Loucy (cell line): ENCODE results near the gene LPP.

Experiments used
- H2AFZ ChIP-seq: fragments of 200-600 bp; sonication (generic); 2 replicates; pipeline ENCODE4 v1.6.0; 2016; ENCODE audit warnings: antibody characterized with exemption, mild to moderate bottlenecking, low read length, moderate library complexity
- H3F3A ChIP-seq: fragments of 200-600 bp; 2 replicates; pipeline ENCODE4 v1.6.0; 2016; ENCODE audit warnings: antibody characterized with exemption, low read depth, mild to moderate bottlenecking
- H3K27me3 ChIP-seq: fragments of 200-600 bp; sonication (generic); 2 replicates; pipeline ENCODE4 v1.6.1; 2014; ENCODE audit warnings: low read length, mild to moderate bottlenecking; ENCODE audit not compliant: insufficient read depth, poor library complexity, severe bottlenecking
- H3K36me3 ChIP-seq: fragments of 200-600 bp; sonication (generic); 2 replicates; pipeline ENCODE4 v1.6.1; 2016; ENCODE audit warnings: low read length; ENCODE audit not compliant: insufficient read depth
- H3K4me1 ChIP-seq: fragments of 200-600 bp; sonication (generic); 2 replicates; pipeline ENCODE4 v1.5.1; 2014; ENCODE audit warnings: low read length, mild to moderate bottlenecking; ENCODE audit not compliant: insufficient read depth, poor library complexity, severe bottlenecking
- H3K4me2 ChIP-seq: fragments of 200-600 bp; sonication (generic); 2 replicates; pipeline ENCODE4 v1.6.0; 2014; ENCODE audit warnings: antibody characterized with exemption, low read length, low read depth, mild to moderate bottlenecking; ENCODE audit not compliant: poor library complexity, severe bottlenecking
- H3K4me3 ChIP-seq: fragments of 200-600 bp; sonication (generic); 2 replicates; pipeline ENCODE4 v1.5.1; 2014; ENCODE audit warnings: low read length, mild to moderate bottlenecking, mixed read lengths; ENCODE audit not compliant: poor library complexity, severe bottlenecking
- H3K79me2 ChIP-seq: fragments of 200-600 bp; sonication (generic); 2 replicates; pipeline ENCODE4 v1.6.1; 2014; ENCODE audit warnings: low read length; ENCODE audit not compliant: insufficient read depth
- H3K9ac ChIP-seq: fragments of 200-600 bp; sonication (generic); 2 replicates; pipeline ENCODE4 v1.6.0; 2014; ENCODE audit warnings: mild to moderate bottlenecking, low read depth, low read length, moderate library complexity; ENCODE audit not compliant: poor library complexity, severe bottlenecking
- H3K9me2 ChIP-seq: fragments of 200-600 bp; sonication (generic); replicated peaks from 2 replicates; pipeline ENCODE4 v1.6.1; 2016; ENCODE audit warnings: low read depth, low read length, mixed read lengths
- H3K9me3 ChIP-seq: fragments of 200-600 bp; sonication (generic); 2 replicates; pipeline ENCODE4 v1.6.1; 2014; ENCODE audit warnings: mild to moderate bottlenecking, antibody characterized with exemption, low read length, low read depth; ENCODE audit not compliant: insufficient read depth
- H4K20me1 ChIP-seq: fragments of 200-600 bp; sonication (generic); 2 replicates; pipeline ENCODE4 v1.6.0; 2014; ENCODE audit warnings: antibody characterized with exemption, low read length, mild to moderate bottlenecking; ENCODE audit not compliant: insufficient read depth, poor library complexity, severe bottlenecking
- CTCF ChIP-seq: fragments of 200-600 bp; sonication (generic); conservative IDR thresholded peaks from 2 replicates; pipeline ENCODE4 v1.5.1; 2014; ENCODE audit warnings: mild to moderate bottlenecking, antibody characterized with exemption, low read length
- EZH2phosphoT487 ChIP-seq: fragments of 200-600 bp; IDR thresholded peaks from 2 replicates; pipeline ENCODE4 v1.6.1; 2018; ENCODE audit warnings: antibody characterized with exemption, mild to moderate bottlenecking, moderate library complexity, borderline replicate concordance

Gene LPP

GRCh38 chr3:188589771-188590170 lies 435.8 kb downstream of the LPP start:
- Histone ChIP-seq H3K79me2 (no peaks in the 10 kb centered on the region), H4K20me1 (no peaks in the 10 kb centered on the region), H3K9me2 (no peaks in the 10 kb centered on the region), H3F3A (no peaks in the 10 kb centered on the region), H2AFZ (no peak overlapping the region), H3K36me3 (no peaks in the 10 kb centered on the region), H3K4me1 (peaks cover 6% of the 10 kb centered on the region), H3K9ac (no peak overlapping the region), H3K4me3 (no peak overlapping the region), H3K9me3 (no peaks in the 10 kb centered on the region), H3K4me2 (no peak overlapping the region), H3K27me3 (no peaks in the 10 kb centered on the region)
- TF ChIP-seq CTCF (no peak), EZH2phosphoT487 (no peak)

GRCh38 chr3:188590557-188590956 lies 436.6 kb downstream of the LPP start:
- Histone ChIP-seq H3K36me3 (no peaks in the 10 kb centered on the region), H3K4me3 (no peak overlapping the region), H3K9me2 (no peaks in the 10 kb centered on the region), H3K79me2 (no peaks in the 10 kb centered on the region), H3K9ac (no peak overlapping the region), H3K9me3 (no peaks in the 10 kb centered on the region), H2AFZ (no peak overlapping the region), H3K27me3 (no peaks in the 10 kb centered on the region), H3F3A (no peaks in the 10 kb centered on the region), H3K4me2 (no peak overlapping the region), H4K20me1 (no peaks in the 10 kb centered on the region), H3K4me1 (peaks cover 6% of the 10 kb centered on the region)
- TF ChIP-seq CTCF (no peak), EZH2phosphoT487 (no peak)

GRCh38 chr3:188594139-188594538 lies 440.2 kb downstream of the LPP start:
- no peaks in the 10 kb centered on the region for H3K27me3 ChIP-seq
- no peak overlapping the region for H3K4me3 ChIP-seq
- H3F3A ChIP-seq, result no peaks in the 10 kb centered on the region
- no peaks in the 10 kb centered on the region for H3K9me3 ChIP-seq
- no peak overlapping the region for H2AFZ ChIP-seq
- H3K9me2 ChIP-seq, result no peaks in the 10 kb centered on the region
- no peaks in the 10 kb centered on the region for H4K20me1 ChIP-seq
- H3K79me2 ChIP-seq, result no peaks in the 10 kb centered on the region
- H3K36me3 ChIP-seq, result no peaks in the 10 kb centered on the region
- no peaks in the 10 kb centered on the region for H3K4me1 ChIP-seq
- no peak overlapping the region for H3K9ac ChIP-seq
- H3K4me2 ChIP-seq, result no peak overlapping the region
- TF ChIP-seq CTCF (no peak), EZH2phosphoT487 (no peak)
